Fibroblast of mammary gland (primary cell): ENCODE results near the gene ADK.

Experiments used
- DNase-seq: peaks from one replicate; pipeline ENCODE4 v3.0.0-alpha.2; 2010; ENCODE audit warnings: low read depth
- H3K4me3 ChIP-seq: 2 replicates; pipeline ENCODE4 v1.5.1; 2011; ENCODE audit warnings: low read depth, mild to moderate bottlenecking, low read length, moderate library complexity; ENCODE audit not compliant: control insufficient read depth
- CTCF ChIP-seq: conservative IDR thresholded peaks from 2 replicates; pipeline ENCODE4 v1.5.1; 2011; ENCODE audit warnings: low read depth, low read length, inconsistent platforms; ENCODE audit not compliant: control insufficient read depth, insufficient read depth

The ADK gene

GRCh38 chr10:74419491-74419951 is 268.5 kb downstream of the ADK start:
- H3K4me3 ChIP-seq = no peak overlapping the region
- no peak for TF ChIP-seq CTCF
- no peak for DNase-seq

DNA sequence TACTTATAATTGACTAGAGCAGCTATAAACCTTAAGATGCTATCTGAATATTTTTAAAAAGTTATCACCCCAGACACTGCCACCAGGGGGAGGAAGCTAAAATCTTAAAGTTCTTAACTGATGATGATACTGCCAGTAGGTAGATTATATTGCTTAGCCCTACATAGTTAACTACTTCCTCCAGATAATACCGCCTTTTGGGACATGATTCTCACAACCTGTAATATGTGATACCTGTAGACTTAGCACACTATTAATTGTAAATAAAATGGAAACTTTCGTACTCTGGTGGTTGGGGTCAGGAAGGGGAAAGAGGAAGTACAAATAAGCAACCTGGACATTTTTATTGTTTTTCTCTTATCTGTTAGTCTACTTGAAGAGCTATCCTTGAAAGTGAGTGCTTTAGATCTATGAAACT is 268.9 kb downstream of the ADK start:
- peak; percentile 56 for TF ChIP-seq CTCF
- DNase-seq = peak; percentile 43
- H3K4me3 ChIP-seq = no peak overlapping the region

DNA sequence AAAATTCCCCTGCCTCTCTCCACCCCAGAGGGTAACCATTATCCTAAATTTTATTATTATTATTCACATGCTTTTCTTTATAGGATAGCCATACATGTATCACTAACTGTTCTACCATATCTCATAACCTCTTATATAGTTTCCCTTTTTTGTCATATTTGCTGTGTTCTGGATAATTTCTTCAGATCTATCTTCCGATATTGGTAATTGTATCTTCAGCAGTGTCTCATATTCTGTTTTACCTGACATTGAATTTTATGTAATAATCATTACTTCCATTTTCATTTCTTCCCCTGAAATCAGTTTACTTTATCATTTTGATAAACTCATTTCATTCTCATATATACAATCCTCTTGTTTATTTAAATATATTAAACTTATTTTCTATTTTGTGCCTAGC is 273.5 kb downstream of the ADK start:
- no peak overlapping the region for H3K4me3 ChIP-seq
- no peak for TF ChIP-seq CTCF
- DNase-seq = no peak

DNA sequence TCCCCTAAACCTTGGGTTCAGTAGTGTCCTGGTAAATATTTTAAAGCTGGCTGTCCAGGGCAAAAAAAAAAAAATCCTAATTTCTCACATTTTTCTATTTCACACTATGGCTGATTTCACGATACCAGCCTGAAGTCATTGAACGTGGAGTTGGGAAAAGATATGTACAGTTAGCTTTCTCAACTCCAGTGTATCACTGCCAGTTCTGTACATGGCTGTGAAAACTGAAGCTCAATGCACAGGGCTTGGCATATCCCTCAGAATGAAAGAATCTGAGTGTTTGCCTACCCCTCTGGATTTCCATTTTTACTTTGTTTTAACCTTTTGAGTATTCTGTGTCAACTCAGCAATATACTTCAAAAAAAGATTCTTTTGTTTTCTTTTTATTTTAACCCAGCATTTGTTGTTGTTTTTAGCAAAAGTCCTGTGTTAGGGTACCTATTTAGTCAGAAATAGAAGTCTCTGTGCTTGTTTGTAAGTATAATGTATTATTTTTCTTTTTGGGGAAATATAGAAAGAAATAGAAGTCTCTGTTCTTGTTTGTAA is 274.5 kb downstream of the ADK start:
- no peak for DNase-seq
- H3K4me3 ChIP-seq = no peak overlapping the region
- no peak for TF ChIP-seq CTCF

DNA sequence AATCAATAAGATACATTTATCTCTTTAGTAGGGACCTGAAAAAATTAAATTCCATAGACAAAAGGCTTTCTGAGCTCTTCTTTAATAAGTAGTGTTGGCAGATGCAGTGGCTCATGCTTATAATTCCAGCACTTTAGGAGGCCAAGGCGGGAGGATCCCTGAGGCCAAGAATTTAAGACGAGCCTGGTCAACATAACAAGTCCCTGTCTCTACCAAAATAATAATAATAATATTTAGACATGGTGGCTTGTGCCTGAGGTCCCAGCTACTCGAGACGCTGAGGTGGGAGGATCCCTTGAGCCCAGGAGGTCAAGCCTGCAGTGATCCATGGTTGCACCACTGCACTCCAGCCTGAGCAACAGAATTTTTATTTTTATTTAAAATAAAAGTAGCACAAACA is 280.8 kb downstream of the ADK start:
- TF ChIP-seq CTCF = no peak
- DNase-seq = no peak
- no peak overlapping the region for H3K4me3 ChIP-seq

GRCh38 chr10:74432841-74433594 is 282.0 kb downstream of the ADK start:
- DNase-seq = peak; percentile 27

More at GRCh38 chr10:74432841-74433594, 282.0 kb downstream of the ADK start:
- H3K4me3 ChIP-seq = no peak overlapping the region
- TF ChIP-seq CTCF = no peak
